GM19328 (cell line): Measurements from ENCODE around the gene NPAS3.
A peak's percentile ranks its signal among the peaks of the same experiment; 100 is the strongest.

Experiments used
- ATAC-seq: cut with Tn5 transposase; IDR thresholded peaks from one replicate; pipeline ENCODE4 v1.9.1; 2021; ENCODE audit warnings: mild to moderate bottlenecking, moderate library complexity; ENCODE audit not compliant: unreplicated experiment

Gene NPAS3

DNA sequence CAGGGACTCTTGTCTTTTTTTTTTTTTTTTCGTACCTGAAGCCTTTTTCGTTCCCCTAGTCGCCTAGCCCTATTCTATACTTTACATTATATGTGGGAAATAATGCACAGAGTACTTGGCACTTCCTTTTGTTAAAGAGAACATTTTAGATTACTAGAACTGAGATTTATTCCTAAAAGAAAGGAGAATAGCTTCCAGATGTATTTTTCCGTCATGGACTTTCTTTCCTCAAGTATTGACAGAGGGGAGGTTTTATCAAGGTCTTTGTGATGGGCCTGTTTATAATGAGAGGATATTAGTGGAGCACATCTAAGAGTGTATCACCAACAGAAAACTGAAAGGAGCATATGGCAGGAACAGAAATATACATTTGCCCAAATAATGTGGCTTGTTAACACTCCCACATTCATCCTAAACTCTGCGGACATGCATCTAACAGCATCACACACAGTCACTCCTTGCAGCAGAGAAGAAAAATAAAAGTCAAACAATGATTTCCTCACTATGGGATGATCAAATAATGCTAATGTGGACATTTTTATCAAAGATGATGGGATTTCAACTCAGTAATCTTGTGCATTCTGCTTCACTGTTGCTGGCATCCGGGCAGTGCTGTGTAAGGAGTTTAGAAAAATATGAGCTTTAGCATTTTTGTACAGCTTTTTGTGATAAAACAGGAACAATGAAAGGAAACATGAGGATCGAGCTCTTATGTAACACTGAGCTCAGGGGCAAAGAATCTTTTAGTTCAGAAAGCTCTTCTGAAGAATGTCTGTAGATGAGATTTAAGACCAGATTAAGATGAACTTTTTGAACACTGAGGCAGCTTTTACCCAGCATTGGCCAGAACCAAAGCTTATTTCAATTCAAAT is 829.1 kb downstream of the NPAS3 start:
- no peak for ATAC-seq

DNA sequence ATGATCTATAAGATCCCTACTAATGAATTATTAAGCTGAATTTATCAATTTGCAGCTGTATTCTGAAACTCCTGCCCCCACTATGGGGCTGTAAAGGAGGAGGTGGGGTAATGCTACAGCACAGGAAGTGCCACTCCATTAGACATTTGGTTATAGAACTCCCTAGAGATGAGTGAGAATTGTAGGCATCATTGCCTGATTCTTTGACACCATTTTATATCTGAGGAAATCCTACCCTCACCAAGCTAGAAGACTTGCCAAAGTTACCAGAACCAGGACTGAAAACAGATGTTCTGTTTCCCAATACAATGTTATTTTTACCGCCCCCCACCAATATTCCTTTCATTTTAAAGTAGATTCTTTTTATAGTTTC is 829.8 kb downstream of the NPAS3 start:
- no peak for ATAC-seq

- ATAC-seq, result no peak
Measured at GRCh38 chr14:33773205-33774030, 834.7 kb downstream of the NPAS3 start.

GRCh38 chr14:33774161-33774560 is 835.5 kb downstream of the NPAS3 start:
- ATAC-seq, result no peak

DNA sequence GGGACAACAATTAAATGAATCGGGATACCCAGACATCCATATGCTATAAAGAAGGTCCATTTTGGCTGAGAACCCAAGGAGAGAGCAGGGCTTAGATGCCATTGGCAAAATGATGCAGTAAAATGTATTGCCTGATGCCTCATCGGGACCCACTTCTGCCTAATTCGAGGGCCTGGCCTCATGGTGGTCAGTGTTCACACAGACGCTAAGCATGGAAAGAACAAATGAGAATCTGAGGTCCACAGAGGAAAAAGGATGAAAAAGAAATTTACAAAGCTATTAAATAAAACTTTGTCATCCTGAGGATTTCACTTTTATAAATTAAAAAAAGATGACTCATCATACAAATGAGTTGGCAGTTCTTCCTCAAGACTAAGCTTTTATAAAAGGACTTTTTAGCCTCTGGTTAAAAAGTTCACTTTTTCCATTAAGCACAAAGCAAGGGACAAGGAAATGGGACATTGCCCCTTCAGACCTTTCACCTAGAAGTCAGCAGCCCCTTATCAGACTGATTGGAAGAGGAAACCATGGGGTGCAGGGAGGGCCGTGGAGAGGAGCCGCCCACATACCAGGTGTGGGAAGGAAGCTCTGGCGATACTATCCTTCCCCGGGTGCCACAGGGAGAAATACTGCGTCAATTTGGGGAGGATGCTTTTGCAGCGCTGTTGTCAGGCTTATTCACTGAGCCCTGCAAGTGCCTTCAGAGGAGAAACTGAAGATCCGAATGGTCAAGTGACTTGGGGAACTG is 836.2 kb downstream of the NPAS3 start:
- ATAC-seq, result no peak

- no peak for ATAC-seq
Measured at GRCh38 chr14:33776871-33777270, 838.2 kb downstream of the NPAS3 start.

DNA sequence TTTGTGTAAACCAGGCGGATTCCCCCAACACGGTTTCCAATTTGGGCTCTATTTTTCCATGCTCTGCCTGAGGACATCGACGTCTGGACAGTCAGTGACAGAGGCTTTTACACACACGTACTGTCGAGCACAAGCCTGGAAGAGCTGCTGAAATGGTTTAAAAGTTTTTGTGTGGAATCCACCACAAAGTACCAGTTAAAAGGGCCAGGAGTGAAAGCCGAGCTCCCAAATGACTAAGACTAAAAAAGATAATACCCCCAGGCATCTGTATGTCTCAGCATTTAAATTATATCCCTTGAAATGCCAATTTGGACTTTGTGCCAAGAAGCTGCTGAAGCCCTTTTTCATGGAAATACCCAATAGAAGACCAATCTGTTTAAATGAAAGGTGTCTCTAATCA is 839.0 kb downstream of the NPAS3 start:
- ATAC-seq, result no peak

DNA sequence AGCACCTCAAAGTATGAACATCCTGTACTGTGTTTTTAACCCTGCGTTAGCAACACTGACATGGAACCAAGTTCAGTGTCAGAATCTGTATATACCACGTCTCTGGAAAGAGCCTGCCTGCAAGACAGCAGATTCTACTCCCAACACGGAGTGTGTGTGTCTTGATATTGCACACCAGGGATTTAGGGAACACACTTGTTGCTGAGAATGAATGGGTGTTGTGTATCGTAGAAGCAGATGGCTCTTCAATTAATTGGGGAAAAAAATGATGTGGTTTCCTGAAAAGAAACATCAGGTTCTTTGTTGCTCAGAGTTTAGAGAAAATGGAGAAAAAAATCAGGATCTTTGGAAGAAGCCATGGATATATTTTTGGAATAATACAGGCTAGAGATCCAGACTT is 841.4 kb downstream of the NPAS3 start:
- ATAC-seq, result no peak

GRCh38 chr14:33781236-33781635 is 842.6 kb downstream of the NPAS3 start:
- ATAC-seq, result no peak

- no peak for ATAC-seq
Measured at GRCh38 chr14:33782923-33783322, 844.2 kb downstream of the NPAS3 start.

GRCh38 chr14:33786091-33786825 is 847.6 kb downstream of the NPAS3 start:
- no peak for ATAC-seq

DNA sequence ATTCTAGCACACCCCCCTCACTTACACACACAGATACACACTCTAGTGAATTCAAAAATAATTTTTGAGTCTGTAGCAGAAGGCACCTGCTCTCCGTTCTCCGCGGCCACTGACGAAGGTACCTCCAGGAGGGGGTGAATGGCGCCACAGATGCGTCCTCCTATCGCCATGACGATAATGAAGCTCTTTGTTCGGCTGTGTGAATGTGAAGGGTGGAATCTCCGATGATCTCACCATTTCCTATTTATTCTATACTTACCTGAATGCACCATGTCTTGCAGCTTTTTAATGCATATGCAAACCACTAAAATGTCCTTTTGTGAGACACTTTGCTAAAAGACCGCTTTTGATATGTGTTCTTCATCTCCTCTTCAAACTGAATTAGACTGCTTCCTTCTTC is 849.5 kb downstream of the NPAS3 start:
- no peak for ATAC-seq

GRCh38 chr14:33790996-33791395 is 852.3 kb downstream of the NPAS3 start:
- ATAC-seq, result no peak

DNA sequence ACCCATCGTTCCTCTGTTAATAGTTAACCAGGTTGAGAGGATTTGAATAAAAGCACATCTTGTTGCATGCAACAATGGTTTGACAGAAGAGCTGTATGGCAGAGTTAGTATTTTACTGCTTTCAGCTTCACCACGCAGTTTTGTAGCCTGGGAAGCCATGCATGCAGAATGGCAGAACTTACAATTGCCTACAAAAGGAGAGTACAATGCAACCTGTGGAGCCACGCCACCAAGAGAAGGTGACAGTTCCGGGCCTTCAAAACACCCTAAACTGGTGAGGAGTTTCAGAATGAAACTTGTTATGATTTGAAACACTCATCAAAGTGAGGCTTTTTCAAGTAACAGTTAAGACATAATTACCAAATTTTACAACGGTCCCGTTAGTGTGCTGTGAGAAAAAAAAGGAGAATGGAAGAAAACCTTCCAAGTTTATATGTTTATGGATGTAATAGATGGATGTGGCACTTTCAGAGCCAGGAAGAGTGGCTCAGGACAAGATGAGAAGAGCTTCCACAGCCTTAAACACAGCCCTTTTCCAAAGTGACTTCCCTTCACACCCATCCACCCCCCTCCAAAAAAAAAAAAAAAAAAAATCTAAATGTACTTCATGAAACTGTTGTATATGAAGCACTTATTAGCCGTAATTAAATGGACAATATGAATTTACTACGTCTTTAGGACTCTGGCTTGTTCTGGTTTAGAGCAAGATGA is 853.5 kb downstream of the NPAS3 start:
- ATAC-seq, result peak; percentile 58

- no peak for ATAC-seq
Measured at GRCh38 chr14:33792720-33793368, 854.2 kb downstream of the NPAS3 start.

- ATAC-seq, result no peak
Measured at GRCh38 chr14:33793398-33794110, 854.9 kb downstream of the NPAS3 start.

DNA sequence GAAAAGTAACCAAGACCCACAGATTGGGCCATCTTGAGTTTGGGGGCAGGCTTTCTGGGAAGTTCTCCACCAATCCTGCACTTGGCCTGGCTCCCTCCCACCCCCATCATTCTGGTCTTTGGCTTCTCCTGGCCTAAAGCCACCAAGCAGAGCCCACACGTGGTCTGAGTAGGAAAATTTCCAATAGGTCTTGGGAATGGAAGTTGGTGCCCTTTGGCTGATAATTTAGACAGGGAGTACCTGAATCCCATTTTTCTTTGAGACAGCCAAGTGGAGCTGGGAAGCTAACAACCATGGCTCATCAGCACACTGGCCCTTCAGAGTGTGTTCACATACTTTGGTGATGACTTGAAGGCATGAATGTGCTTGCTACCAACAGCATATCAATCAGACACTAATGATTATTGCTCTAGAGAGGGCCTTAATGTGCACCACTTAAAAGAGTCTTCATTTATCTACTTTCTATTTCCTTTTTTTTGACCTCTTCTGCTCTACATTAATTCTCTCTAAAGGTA is 856.2 kb downstream of the NPAS3 start:
- no peak for ATAC-seq

GRCh38 chr14:33796356-33796755 is 857.7 kb downstream of the NPAS3 start:
- ATAC-seq, result no peak
